GM19467 (cell line): Measurements from ENCODE around the gene POMT2.

Experiments
- ATAC-seq: cut with Tn5 transposase; IDR thresholded peaks from one replicate; pipeline ENCODE4 v1.9.1; 2021; ENCODE audit warnings: mild to moderate bottlenecking, moderate library complexity; ENCODE audit not compliant: unreplicated experiment

The POMT2 gene

DNA sequence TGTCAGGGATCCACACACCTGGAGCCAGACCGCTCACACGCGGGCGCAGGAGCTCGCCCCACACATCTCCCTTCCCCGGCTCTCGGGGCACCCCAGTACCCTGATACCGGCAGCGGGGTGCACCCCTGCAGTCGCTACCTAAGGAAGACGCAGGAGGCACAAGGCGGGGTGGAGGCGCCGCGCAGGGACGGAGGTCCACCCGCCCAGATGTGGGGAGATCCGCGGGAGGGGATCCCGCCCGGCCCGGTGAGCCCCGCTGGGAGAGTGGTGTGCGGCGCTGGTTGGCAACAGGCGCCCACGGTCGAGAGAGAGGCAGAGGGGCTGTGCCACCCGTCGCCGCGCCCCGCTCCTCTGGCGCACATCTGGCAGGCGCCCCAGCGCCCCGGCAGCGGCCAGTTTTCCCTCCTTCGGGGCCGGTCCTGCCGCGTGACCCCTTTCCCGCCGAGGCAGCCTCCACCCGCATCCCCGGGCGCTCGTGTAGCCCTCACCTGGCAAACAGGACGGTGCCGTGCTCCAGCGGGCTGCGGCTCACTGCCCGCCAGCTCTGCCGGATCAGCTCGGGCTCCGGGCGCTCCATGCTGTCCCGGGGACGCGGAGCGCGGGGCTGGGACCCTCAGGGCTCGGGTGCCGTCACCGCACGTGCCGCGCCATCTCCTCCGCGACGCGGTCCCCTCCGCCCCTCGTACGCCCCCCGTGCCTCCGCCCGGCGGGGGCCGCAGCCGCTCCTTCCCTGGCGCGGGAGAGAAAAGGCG is 50.1 kb downstream of the POMT2 start:
- ATAC-seq = no peak

DNA sequence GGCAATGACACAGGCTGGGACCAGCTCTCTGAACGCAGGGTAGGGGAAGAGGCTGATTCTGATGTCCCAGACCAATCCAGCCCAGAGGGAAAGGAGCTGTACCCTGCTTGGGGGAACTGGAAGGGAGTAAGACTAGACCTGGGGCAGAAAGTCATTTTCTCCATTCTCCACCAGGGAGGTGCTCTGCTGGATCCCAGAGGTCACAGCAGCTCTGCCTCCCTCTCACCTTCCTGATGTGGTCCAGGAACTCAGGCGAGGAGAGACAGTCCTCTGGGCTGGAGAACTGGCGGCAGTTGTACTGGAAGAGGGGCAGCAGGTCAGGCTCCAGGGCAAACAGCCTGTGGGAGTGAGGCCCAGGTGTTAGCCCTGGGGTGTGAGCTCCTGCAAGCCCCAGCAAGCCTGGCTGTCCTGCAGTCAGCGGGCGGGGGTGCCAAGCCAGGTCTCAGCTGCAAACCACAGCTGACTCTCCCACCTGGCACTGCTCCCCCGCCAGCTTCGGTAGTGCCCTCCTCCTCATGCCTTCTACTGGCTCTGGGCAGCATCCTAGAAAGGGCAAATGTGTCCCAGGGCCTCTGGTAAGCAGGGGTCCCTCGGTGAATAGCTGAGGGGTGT is 51.6 kb downstream of the POMT2 start:
- no peak for ATAC-seq

GRCh38 chr14:77267937-77268699 is 52.6 kb downstream of the POMT2 start:
- ATAC-seq = no peak

- no peak for ATAC-seq
Observed at GRCh38 chr14:77266336-77266735, 54.3 kb downstream of the POMT2 start.

DNA sequence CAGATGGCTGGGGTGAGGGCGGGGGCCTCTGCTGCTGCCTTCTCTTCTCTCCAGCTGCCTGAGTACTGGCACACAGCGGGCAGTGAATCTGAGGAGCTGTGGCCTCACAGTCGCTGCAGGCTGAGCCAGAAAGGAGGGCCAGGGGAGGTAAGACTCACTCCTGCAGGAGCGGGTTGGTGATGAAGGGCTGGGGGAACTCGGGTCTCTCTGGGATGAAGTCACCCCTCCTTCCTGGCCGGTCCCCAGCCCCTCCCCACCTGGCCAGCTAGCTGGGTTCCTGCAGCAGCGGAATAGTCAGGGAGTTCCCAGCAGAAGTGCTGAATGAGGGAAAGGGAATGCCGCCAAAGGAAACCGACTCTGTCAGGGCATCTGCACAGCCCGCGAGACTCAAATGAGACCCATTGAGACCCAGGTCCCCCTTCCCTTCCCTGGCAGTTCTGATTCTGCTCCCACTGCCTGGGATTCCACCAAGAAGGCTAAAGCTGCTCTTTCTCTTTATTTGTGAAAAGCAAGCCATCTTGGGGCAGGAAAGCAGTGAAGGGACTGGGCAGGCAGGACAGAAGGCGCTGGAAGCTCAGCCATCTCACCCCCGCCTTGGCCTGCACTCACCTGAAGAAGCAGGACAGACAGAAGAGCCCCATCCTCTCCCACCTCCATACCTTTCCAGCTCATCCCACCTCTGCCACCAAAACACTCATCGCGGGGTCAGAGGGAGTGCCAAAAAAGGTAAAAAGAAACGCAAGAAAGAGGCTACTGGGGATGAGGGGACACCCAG is 54.9 kb downstream of the POMT2 start:
- ATAC-seq = no peak

- no peak for ATAC-seq
Observed at GRCh38 chr14:77265187-77265515, 55.5 kb downstream of the POMT2 start.

- no peak for ATAC-seq
Observed at GRCh38 chr14:77264466-77265186, 56.1 kb downstream of the POMT2 start.

- no peak for ATAC-seq
Observed at GRCh38 chr14:77260631-77261030, 60.1 kb downstream of the POMT2 start.

- ATAC-seq = no peak
Observed at GRCh38 chr14:77260199-77260598, 60.5 kb downstream of the POMT2 start.

GRCh38 chr14:77259025-77259715 is 61.5 kb downstream of the POMT2 start:
- ATAC-seq = no peak

- no peak for ATAC-seq
Observed at GRCh38 chr14:77258566-77258965, 62.1 kb downstream of the POMT2 start.

DNA sequence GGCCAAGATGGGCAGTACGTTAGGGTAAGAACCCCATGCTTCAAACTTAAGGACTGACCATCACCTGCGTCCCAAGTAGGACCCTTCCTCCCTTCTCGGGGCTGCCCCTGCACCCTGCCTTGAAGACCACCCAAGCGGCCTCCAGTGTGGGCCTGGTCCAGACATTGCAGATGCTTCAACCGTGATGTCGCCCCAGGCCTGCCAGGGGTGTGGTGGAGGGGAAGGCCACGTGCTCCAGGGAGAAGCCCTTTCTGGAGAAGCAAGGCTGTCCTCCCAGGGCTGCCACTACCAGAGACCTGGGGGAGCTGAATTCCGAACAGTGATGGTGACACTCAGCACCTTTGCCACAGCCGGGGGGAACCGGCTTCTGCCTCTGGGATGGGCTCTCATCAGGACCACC is 63.0 kb downstream of the POMT2 start:
- no peak for ATAC-seq

- ATAC-seq = no peak
Observed at GRCh38 chr14:77256694-77257093, 64.0 kb downstream of the POMT2 start.

DNA sequence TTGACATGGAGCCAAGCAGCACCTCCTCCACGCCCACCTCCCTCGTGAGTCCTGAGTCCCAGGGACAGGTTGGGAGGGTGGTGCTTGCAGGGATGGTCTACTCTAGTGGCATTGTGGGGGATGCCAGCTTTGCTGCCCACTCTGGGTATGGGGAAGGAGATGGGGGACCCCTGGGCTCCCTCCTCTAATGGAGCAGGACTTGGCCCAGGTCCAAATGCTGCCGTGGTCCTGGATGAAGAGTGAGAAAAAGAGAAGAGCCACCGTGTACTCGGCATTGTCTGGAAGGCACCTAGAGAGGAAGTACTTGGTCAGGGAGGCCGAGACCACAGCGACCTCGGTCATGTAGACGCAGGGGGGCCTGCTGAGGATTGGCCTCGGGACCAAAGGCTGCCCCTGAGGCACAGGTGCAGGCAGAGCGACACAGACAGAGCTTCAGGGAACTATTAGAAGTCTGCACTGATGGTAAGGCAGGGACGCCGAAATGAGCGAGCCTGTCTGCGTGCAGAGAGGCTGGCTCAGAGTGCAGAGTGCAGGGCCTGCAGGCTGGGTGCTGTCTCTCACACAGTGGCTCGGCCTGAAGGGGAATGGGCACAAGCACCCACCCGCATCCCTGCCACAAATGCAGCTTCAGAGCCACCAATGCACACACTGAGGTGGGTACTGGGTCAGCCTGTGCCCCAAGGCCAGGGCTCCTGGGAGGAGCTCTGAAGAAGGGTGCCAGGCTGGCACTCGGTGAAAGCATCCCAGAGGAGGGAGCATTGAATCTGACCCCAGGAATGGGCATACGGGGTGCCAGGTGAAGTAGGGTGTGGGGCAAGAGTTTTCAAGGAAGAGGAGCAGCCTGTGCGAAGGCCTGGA is 67.1 kb downstream of the POMT2 start:
- ATAC-seq = no peak

DNA sequence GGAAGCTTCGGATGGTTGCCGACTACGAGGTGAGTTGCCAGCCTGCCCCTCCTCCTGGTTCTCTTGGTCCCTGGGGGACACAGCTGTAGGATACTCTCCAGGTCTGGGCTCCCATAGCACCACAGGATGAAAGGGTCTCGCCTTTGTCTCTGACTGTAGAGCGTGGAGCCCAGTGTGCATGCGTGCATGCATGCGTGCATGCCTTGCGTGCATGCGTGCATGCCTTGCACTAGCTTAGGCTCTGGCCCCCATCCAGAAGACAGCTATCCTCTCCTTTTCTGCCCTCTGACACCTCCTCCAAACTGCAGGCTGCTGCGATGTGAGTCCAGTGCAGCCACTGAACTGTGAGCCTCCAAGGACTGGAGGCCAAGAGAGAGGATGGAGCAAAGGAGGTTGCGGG is 68.8 kb downstream of the POMT2 start:
- ATAC-seq = no peak

GRCh38 chr14:77250927-77251326 is 69.8 kb downstream of the POMT2 start:
- no peak for ATAC-seq

DNA sequence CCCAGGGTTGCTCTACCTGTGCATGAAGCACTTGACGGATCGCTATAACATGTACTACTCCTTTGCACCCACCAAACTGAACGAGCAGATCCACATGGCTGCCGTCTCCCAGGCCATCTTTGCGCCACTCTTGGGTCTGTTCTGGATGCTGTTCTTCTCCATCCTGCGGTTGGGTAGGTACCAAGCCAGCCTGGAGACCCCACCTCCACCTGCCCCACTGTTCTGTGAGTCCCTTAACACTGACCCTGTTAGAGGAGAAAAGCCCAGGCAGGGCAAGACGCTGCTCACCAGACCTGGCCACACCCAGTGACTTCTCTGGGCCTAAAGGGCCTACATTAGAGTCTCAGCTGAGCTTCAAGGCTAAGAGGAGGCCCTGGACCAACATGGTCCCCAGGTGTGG is 71.4 kb downstream of the POMT2 start:
- no peak for ATAC-seq

DNA sequence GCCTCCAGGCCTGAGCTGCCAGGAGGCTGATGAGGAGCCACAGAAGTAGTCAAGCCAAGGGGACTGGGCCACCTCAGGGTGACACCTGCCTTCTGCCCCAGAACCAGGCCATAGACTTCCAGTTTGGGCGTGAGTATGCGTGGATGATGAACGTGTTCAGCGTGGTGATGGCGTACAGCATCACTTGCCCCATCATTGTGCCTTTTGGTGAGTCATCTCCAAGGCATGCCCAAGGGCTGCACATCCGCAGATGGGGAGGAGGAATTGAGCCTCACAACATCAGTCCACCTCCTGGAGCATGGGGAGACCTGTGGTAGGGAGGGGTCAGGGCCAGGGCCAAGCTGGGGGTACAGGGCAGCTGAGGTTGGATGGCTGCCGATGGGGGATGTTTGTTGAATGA is 72.0 kb downstream of the POMT2 start:
- no peak for ATAC-seq

- ATAC-seq = no peak
Observed at GRCh38 chr14:77246784-77247183, 73.9 kb downstream of the POMT2 start.
